NCI-H146 treated with DMSO at 0.1 percent for 48 hours (cell line): ENCODE data around the gene NAGPA.

Experiments used
- DNase-seq: peaks from one replicate; lab custom pipeline; 2025; ENCODE audit not compliant: unreplicated experiment; lab: John Stamatoyannopoulos, UW

The NAGPA gene

GRCh38 chr16:5031601-5032000 is 2.1 kb downstream of the NAGPA start:
- DNase-seq: no peak

GRCh38 chr16:5030251-5030870 is 3.4 kb downstream of the NAGPA start:
- DNase-seq: no peak

- no peak for DNase-seq
Measured at GRCh38 chr16:5028950-5029475, 4.7 kb downstream of the NAGPA start.

GRCh38 chr16:5027575-5028235 is 6.0 kb downstream of the NAGPA start:
- DNase-seq: no peak

GRCh38 chr16:5027086-5027485 is 6.6 kb downstream of the NAGPA start:
- DNase-seq: no peak

GRCh38 chr16:5026664-5027063 is 7.1 kb downstream of the NAGPA start:
- no peak for DNase-seq

- peak; percentile 52 for DNase-seq
Measured at GRCh38 chr16:5025171-5025632, 8.5 kb downstream of the NAGPA start.

- peak; percentile 51 for DNase-seq
Measured at GRCh38 chr16:5024632-5025031, 9.1 kb downstream of the NAGPA start.

- no peak for DNase-seq
Measured at GRCh38 chr16:5022521-5022920, 11.2 kb downstream of the NAGPA start.

GRCh38 chr16:5020551-5020950 is 13.2 kb downstream of the NAGPA start:
- DNase-seq: no peak

- no peak for DNase-seq
Measured at GRCh38 chr16:5019775-5020174, 14.0 kb downstream of the NAGPA start.

GRCh38 chr16:5018793-5019192 is 14.9 kb downstream of the NAGPA start:
- no peak for DNase-seq

- no peak for DNase-seq
Measured at GRCh38 chr16:5017678-5017969, 16.1 kb downstream of the NAGPA start.

GRCh38 chr16:5016967-5017677 is 16.6 kb downstream of the NAGPA start:
- no peak for DNase-seq

- DNase-seq: no peak
Measured at GRCh38 chr16:5015887-5016286, 17.8 kb downstream of the NAGPA start.

GRCh38 chr16:5015351-5015750 is 18.4 kb downstream of the NAGPA start:
- DNase-seq: no peak

- DNase-seq: no peak
Measured at GRCh38 chr16:5012887-5013286, 20.8 kb downstream of the NAGPA start.

- DNase-seq: no peak
Measured at GRCh38 chr16:5011637-5012036, 22.1 kb downstream of the NAGPA start.

- no peak for DNase-seq
Measured at GRCh38 chr16:5010576-5011329, 23.0 kb downstream of the NAGPA start.

GRCh38 chr16:5008311-5008731 is 25.4 kb downstream of the NAGPA start:
- no peak for DNase-seq

GRCh38 chr16:5007256-5007655 is 26.5 kb downstream of the NAGPA start:
- DNase-seq: no peak
